HepG2 (cell line): ENCODE measurements around the gene SGCB. TPM values are rescaled to one million over a fixed set of nuclear protein-coding genes. Genes with fewer than 3 reads are reported as not detected.

Experiments
- CBFB ChIP-seq: sonication (generic); formaldehyde crosslinking; IDR thresholded peaks from 2 replicates; pipeline ENCODE4 v1.4.0; 2020; ENCODE audit warnings: missing genetic modification reagents
- GABPA ChIP-seq, 2 experiments: IDR thresholded peaks; 2 replicates each; pipeline ENCODE4 v1.6.1; 2011 to 2016; ENCODE audit warnings: low read depth in 2 of 2, low read length in 1 of 2, missing biosample characterization in 1 of 2, missing genetic modification characterization in 1 of 2
- JUND ChIP-seq: sonication (generic); formaldehyde crosslinking; IDR thresholded peaks from 2 replicates; pipeline ENCODE4 v1.8.0; 2022; ENCODE audit warnings: mild to moderate bottlenecking, missing genetic modification reagents
- KDM3A ChIP-seq: IDR thresholded peaks from 2 replicates; pipeline ENCODE4 v1.6.1; 2018; ENCODE audit warnings: low read depth, missing compliant biosample characterization
- PHF20 ChIP-seq: sonication (generic); formaldehyde crosslinking; IDR thresholded peaks from 2 replicates; pipeline ENCODE4 v1.5.0; 2020; ENCODE audit warnings: mild to moderate bottlenecking, missing genetic modification reagents
- POGZ ChIP-seq: sonication (generic); formaldehyde crosslinking; IDR thresholded peaks from 2 replicates; pipeline ENCODE4 v1.4.0; 2020; ENCODE audit warnings: mild to moderate bottlenecking, missing genetic modification reagents
- PRMT3 ChIP-seq: sonication (generic); formaldehyde crosslinking; IDR thresholded peaks from 2 replicates; pipeline ENCODE4 v1.8.1; 2022; ENCODE audit warnings: low read depth, mild to moderate bottlenecking, moderate library complexity, missing genetic modification reagents, borderline replicate concordance
- RARA ChIP-seq: IDR thresholded peaks from 2 replicates; pipeline ENCODE4 v1.6.1; 2016; ENCODE audit warnings: missing genetic modification reagents, missing compliant biosample characterization
- ZKSCAN5 ChIP-seq: sonication (generic); formaldehyde crosslinking; IDR thresholded peaks from 2 replicates; pipeline ENCODE4 v1.5.1; 2020; ENCODE audit warnings: mild to moderate bottlenecking, missing genetic modification reagents
- ZNF253 ChIP-seq: sonication (generic); formaldehyde crosslinking; IDR thresholded peaks from 2 replicates; pipeline ENCODE4 v1.8.0; 2022; ENCODE audit warnings: mild to moderate bottlenecking, missing genetic modification reagents, borderline replicate concordance
- ZNF557 ChIP-seq: sonication (generic); formaldehyde crosslinking; IDR thresholded peaks from 2 replicates; pipeline ENCODE4 v1.4.0; 2020; ENCODE audit warnings: missing genetic modification reagents
- ZNF564 ChIP-seq: sonication (generic); formaldehyde crosslinking; IDR thresholded peaks from 2 replicates; pipeline ENCODE4 v1.8.1; 2023; ENCODE audit warnings: mild to moderate bottlenecking, missing genetic modification reagents
- ZNF629 ChIP-seq: sonication (generic); formaldehyde crosslinking; conservative IDR thresholded peaks from 2 replicates; pipeline ENCODE4 v1.5.0; 2020; ENCODE audit warnings: missing genetic modification reagents
- ZNF670 ChIP-seq: sonication (generic); formaldehyde crosslinking; IDR thresholded peaks from 2 replicates; pipeline ENCODE4 v1.8.0; 2022; ENCODE audit warnings: mild to moderate bottlenecking, missing genetic modification reagents, borderline replicate concordance
- ZNF775 ChIP-seq: sonication (generic); formaldehyde crosslinking; IDR thresholded peaks from 2 replicates; pipeline ENCODE4 v1.4.0; 2020; ENCODE audit warnings: missing genetic modification reagents, mild to moderate bottlenecking, moderate library complexity, borderline replicate concordance
- polyA plus RNA-seq, 8 experiments: library from polyadenylated mRNA; depleted of rRNA in 3 of 8; stranded (reverse) in 7 of 8; unstranded in 1 of 8; fragments of >200 nt; fragmentation: Illumina TruSeq in 4 of 8; extraction: Trizol in 4 of 8; gene quantifications; 2 replicates each; pipeline versions ENCODE4 v1.2.1 to v1.2.3, GENCODE V29; 2011 to 2016; ENCODE audit warnings: low read depth in 4 of 8, missing spikeins in 1 of 8, mixed read lengths in 1 of 8; ENCODE audit not compliant: insufficient read depth in 1 of 8
- total RNA-seq, 5 experiments: library from RNA; depleted of rRNA; stranded (reverse); fragments of >200 nt; fragmentation: Illumina TruSeq; extraction: Trizol; gene quantifications; 2 replicates each; pipeline ENCODE4 v1.2.3, GENCODE V29; 2016; ENCODE audit warnings: low read depth in 1 of 5
- TF ChIP-seq, protein P1 (sequence below): sonication (generic); formaldehyde crosslinking; conservative IDR thresholded peaks from 2 replicates; pipeline ENCODE4 v1.4.0; 2020; ENCODE audit warnings: missing genetic modification reagents
- TF ChIP-seq, protein P2 (sequence below): sonication (generic); formaldehyde crosslinking; IDR thresholded peaks from 2 replicates; pipeline ENCODE4 v1.4.0; 2020; ENCODE audit warnings: mild to moderate bottlenecking, missing genetic modification reagents, borderline replicate concordance
- TF ChIP-seq, protein P3 (sequence below): sonication (generic); formaldehyde crosslinking; IDR thresholded peaks from 2 replicates; pipeline ENCODE4 v1.4.0; 2020; ENCODE audit warnings: low read depth, missing genetic modification reagents

SGCB gene
- total and polyA plus RNA-seq, 2 of the 13 experiments (the other 11 are each of a cell fraction or from before 2014, with no cell fraction given), result 2.2 to 4.8 TPM

DNA sequence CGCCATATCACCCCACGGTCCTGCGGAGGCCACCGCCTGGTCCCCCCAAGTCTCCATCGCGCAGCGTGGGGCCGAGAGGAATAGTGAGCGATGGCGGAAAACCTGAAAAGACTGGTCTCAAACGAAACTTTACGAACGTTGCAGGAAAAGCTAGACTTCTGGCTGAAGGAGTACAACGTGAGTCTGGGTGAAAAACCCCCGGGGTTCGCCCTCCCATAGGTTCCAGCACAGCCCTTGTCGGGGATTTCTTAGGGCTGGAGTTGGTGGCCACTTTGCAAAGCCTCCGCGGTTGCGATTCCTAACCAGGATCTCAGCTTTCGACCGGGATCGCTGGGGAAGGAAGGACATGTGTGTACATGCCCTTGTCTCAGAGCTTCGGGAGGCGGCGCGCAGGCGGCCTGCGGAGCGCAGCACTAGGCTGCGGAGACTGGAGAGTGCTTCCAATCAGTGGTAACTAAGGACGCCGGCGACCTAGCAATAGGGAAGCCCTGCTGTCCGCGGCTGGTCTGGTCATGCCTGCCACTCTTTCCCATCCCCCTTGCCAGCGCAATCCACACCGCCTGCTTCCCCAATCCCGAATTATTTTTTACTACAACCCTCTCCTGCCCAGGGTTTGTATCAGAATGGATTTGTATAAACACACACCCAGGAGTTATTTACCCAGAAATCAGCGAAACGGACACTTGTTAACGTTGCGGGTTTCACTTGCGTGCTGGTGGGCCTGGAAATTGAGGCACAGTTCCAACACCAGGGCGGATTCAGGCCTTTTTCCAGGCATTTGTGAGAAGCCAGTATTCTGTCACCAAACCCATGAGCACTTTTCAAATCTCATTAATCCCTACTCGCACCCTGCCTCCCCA lies 13.7 kb upstream of the SGCB start (continued):
- TF ChIP-seq, protein P1, sequence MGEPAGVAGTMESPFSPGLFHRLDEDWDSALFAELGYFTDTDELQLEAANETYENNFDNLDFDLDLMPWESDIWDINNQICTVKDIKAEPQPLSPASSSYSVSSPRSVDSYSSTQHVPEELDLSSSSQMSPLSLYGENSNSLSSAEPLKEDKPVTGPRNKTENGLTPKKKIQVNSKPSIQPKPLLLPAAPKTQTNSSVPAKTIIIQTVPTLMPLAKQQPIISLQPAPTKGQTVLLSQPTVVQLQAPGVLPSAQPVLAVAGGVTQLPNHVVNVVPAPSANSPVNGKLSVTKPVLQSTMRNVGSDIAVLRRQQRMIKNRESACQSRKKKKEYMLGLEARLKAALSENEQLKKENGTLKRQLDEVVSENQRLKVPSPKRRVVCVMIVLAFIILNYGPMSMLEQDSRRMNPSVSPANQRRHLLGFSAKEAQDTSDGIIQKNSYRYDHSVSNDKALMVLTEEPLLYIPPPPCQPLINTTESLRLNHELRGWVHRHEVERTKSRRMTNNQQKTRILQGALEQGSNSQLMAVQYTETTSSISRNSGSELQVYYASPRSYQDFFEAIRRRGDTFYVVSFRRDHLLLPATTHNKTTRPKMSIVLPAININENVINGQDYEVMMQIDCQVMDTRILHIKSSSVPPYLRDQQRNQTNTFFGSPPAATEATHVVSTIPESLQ, result no peak
- TF ChIP-seq PRMT3 (no peak), POGZ (CRISPR knock-in tag) (no peak), ZNF629 (no peak), PHF20 (CRISPR knock-in tag) (peak; percentile 55), ZNF670 (no peak), ZNF253 (CRISPR knock-in tag) (no peak), KDM3A (CRISPR knock-in tag) (no peak), CBFB (CRISPR knock-in tag) (no peak), ZNF775 (no peak), JUND (CRISPR knock-in tag) (no peak), ZNF564 (CRISPR knock-in tag) (peak; percentile 63), ZNF557 (CRISPR knock-in tag) (peak; percentile 51; the same call in 1 of the 2 replicates), ZKSCAN5 (CRISPR knock-in tag) (0 out of 2 replicates have a peak, but pooled peaks have one; percentile 27), RARA (CRISPR knock-in tag) (no peak), GABPA (IDR thresholded peaks at IDR 0.05; ENCODE audit: low read depth, low read length) (no peak), GABPA (CRISPR knock-in tag; IDR thresholded peaks at IDR 0.05; ENCODE audit: low read depth) (no peak)
- TF ChIP-seq, protein P2, sequence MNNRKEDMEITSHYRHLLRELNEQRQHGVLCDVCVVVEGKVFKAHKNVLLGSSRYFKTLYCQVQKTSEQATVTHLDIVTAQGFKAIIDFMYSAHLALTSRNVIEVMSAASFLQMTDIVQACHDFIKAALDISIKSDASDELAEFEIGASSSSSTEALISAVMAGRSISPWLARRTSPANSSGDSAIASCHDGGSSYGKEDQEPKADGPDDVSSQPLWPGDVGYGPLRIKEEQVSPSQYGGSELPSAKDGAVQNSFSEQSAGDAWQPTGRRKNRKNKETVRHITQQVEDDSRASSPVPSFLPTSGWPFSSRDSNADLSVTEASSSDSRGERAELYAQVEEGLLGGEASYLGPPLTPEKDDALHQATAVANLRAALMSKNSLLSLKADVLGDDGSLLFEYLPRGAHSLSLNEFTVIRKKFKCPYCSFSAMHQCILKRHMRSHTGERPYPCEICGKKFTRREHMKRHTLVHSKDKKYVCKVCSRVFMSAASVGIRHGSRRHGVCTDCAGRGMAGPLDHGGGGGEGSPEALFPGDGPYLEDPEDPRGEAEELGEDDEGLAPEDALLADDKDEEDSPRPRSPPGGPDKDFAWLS (CRISPR knock-in tag), result no peak
- TF ChIP-seq, protein P3, sequence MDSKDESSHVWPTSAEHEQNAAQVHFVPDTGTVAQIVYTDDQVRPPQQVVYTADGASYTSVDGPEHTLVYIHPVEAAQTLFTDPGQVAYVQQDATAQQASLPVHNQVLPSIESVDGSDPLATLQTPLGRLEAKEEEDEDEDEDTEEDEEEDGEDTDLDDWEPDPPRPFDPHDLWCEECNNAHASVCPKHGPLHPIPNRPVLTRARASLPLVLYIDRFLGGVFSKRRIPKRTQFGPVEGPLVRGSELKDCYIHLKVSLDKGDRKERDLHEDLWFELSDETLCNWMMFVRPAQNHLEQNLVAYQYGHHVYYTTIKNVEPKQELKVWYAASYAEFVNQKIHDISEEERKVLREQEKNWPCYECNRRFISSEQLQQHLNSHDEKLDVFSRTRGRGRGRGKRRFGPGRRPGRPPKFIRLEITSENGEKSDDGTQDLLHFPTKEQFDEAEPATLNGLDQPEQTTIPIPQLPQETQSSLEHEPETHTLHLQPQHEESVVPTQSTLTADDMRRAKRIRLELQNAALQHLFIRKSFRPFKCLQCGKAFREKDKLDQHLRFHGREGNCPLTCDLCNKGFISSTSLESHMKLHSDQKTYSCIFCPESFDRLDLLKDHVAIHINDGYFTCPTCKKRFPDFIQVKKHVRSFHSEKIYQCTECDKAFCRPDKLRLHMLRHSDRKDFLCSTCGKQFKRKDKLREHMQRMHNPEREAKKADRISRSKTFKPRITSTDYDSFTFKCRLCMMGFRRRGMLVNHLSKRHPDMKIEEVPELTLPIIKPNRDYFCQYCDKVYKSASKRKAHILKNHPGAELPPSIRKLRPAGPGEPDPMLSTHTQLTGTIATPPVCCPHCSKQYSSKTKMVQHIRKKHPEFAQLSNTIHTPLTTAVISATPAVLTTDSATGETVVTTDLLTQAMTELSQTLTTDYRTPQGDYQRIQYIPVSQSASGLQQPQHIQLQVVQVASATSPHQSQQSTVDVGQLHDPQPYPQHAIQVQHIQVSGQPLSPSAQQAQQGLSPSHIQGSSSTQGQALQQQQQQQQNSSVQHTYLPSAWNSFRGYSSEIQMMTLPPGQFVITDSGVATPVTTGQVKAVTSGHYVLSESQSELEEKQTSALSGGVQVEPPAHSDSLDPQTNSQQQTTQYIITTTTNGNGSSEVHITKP, result no peak
